PC-3 (cell line): Measurements from ENCODE around the gene C8B. TPM values are rescaled to one million over a fixed set of nuclear protein-coding genes. Genes with fewer than 3 reads are reported as not detected.

ENCODE experiments used
- ATAC-seq: fragments of 200-7000 bp; cut with Tn5 transposase; 2 replicates; pipeline ENCODE4 v1.9.1; 2020; ENCODE audit warnings: mild to moderate bottlenecking, moderate library complexity
- BruUV-seq: library from RNA; stranded (reverse); fragments of 400-500 nt; replicated peaks from 2 replicates; lab custom pipeline; 2021; lab: Mats Ljungman, UMichigan
- CTCF ChIA-PET: fragments of 300-600 bp; sonication (Branson Sonifier 250); formaldehyde crosslinking; loops from one replicate; lab custom pipeline; 2022; ENCODE audit warnings: antibody characterized with exemption; lab: Charles Lee
- POLR2A ChIA-PET: fragments of 300-600 bp; sonication (Branson Sonifier 250); formaldehyde crosslinking; loops from one replicate; lab custom pipeline; 2022; ENCODE audit warnings: antibody characterized with exemption; ENCODE audit not compliant: unreplicated experiment; lab: Charles Lee
- DNase-seq: peaks from one replicate; pipeline ENCODE4 v3.0.0-alpha.2; 2015
- H2AFZ ChIP-seq: fragments of 300-600 bp; sonication (generic); 2 replicates; pipeline ENCODE4 v1.6.0; 2016; ENCODE audit warnings: antibody characterized with exemption, low read length
- H3F3A ChIP-seq: fragments of 300-600 bp; sonication (generic); one replicate; pipeline ENCODE4 v1.6.0; 2017; ENCODE audit warnings: antibody characterized with exemption, low read length, control low read depth, mild to moderate bottlenecking; ENCODE audit not compliant: unreplicated experiment
- H3K27ac ChIP-seq: fragments of 300-600 bp; sonication (generic); 2 replicates; pipeline ENCODE4 v1.5.1; 2016; ENCODE audit warnings: mild to moderate bottlenecking, low read length
- H3K27me3 ChIP-seq: fragments of 300-600 bp; sonication (generic); 2 replicates; pipeline ENCODE4 v1.6.1; 2016; ENCODE audit warnings: low read length, mixed read lengths
- H3K36me3 ChIP-seq: fragments of 300-600 bp; sonication (generic); 2 replicates; pipeline ENCODE4 v1.6.1; 2016; ENCODE audit warnings: low read depth, mixed run types, low read length, mixed read lengths
- H3K4me1 ChIP-seq: fragments of 300-600 bp; sonication (generic); 2 replicates; pipeline ENCODE4 v1.5.1; 2016; ENCODE audit warnings: low read length; ENCODE audit not compliant: insufficient read depth
- H3K4me2 ChIP-seq: fragments of 300-600 bp; sonication (generic); 2 replicates; pipeline ENCODE4 v1.6.0; 2016; ENCODE audit warnings: low read length
- H3K4me3 ChIP-seq: fragments of 300-600 bp; sonication (generic); 2 replicates; pipeline ENCODE4 v1.5.1; 2016; ENCODE audit warnings: mild to moderate bottlenecking, low read length, mixed read lengths
- H3K79me2 ChIP-seq: fragments of 300-600 bp; sonication (generic); 2 replicates; pipeline ENCODE4 v1.6.1; 2017; ENCODE audit warnings: low read length, mixed read lengths
- H3K9ac ChIP-seq: fragments of 300-600 bp; sonication (generic); 2 replicates; pipeline ENCODE4 v1.6.0; 2016; ENCODE audit warnings: mild to moderate bottlenecking, low read length
- H3K9me2 ChIP-seq: fragments of 300-600 bp; sonication (generic); replicated peaks from 2 replicates; pipeline ENCODE4 v1.6.1; 2016; ENCODE audit warnings: mixed run types, low read length, mixed read lengths
- H3K9me3 ChIP-seq: fragments of 300-600 bp; sonication (generic); 2 replicates; pipeline ENCODE4 v1.6.1; 2016; ENCODE audit warnings: low read length, mixed read lengths
- H4K20me1 ChIP-seq: fragments of 300-600 bp; sonication (generic); 2 replicates; pipeline ENCODE4 v1.6.1; 2016; ENCODE audit warnings: low read length, mixed read lengths
- EZH2 ChIP-seq: fragments of 300-600 bp; sonication (generic); IDR thresholded peaks from one replicate; pipeline ENCODE4 v1.6.1; 2017; ENCODE audit warnings: antibody characterized with exemption, mild to moderate bottlenecking, low read length; ENCODE audit not compliant: unreplicated experiment
- EZH2phosphoT487 ChIP-seq: fragments of 300-600 bp; sonication (generic); IDR thresholded peaks from 2 replicates; pipeline ENCODE4 v1.6.1; 2018; ENCODE audit warnings: mild to moderate bottlenecking, antibody characterized with exemption, low read length, borderline replicate concordance
- intact Hi-C: fragments of 100-400 bp; cut with micrococcal nuclease; formaldehyde crosslinking; loops from 2 replicates; pipeline ENCODE4 v1.9.0; 2023
- total RNA-seq: library from RNA; depleted of rRNA; stranded (reverse); fragments of >200 nt; gene quantifications from 2 replicates; pipeline ENCODE4 v1.2.3, GENCODE V29; 2014
- TF ChIP-seq, protein P1 (sequence below): fragments of 300-600 bp; sonication (generic); conservative IDR thresholded peaks from 2 replicates; pipeline ENCODE4 v1.5.1; 2017; ENCODE audit warnings: antibody characterized with exemption, low read depth, mild to moderate bottlenecking, low read length

The C8B gene
- total RNA-seq, 1 experiment from 2014 or later: not detected

DNA sequence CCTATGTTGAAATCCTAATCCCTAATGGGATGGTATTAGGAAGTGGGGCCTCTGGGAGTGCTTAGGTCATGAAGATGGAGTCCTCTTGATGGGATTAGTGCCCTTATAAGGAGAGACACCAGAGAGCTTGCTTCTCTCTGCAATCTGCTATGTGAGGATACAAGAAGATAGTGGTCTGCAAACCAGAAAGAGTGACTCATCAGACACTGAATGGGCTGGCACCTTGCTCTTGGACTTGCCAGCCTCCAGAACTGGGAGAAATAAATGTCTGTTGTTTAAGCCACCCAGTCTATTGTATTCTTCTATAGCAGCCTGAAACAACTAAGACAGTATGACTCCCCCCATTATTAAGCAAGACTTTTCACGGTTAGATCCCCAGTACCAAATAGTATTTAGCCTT, 43.3 kb downstream of the C8B start:
- Histone ChIP-seq H3K9me2 (no peaks in the 10 kb centered on the region), H3K36me3 (no peaks in the 10 kb centered on the region), H3K4me2 (no peak overlapping the region), H3K4me3 (no peak overlapping the region), H3K79me2 (no peaks in the 10 kb centered on the region), H3K4me1 (no peaks in the 10 kb centered on the region), H4K20me1 (no peaks in the 10 kb centered on the region), H3K27ac (no peak overlapping the region), H2AFZ (no peak overlapping the region), H3F3A (no peaks in the 10 kb centered on the region), H3K9ac (no peak overlapping the region), H3K9me3 (no peaks in the 10 kb centered on the region), H3K27me3 (0 out of 2 replicates have a peak, but pooled peaks cover 3% of the 10 kb centered on the region)
- TF ChIP-seq EZH2phosphoT487 (no peak), EZH2 (no peak)
- TF ChIP-seq, protein P1, sequence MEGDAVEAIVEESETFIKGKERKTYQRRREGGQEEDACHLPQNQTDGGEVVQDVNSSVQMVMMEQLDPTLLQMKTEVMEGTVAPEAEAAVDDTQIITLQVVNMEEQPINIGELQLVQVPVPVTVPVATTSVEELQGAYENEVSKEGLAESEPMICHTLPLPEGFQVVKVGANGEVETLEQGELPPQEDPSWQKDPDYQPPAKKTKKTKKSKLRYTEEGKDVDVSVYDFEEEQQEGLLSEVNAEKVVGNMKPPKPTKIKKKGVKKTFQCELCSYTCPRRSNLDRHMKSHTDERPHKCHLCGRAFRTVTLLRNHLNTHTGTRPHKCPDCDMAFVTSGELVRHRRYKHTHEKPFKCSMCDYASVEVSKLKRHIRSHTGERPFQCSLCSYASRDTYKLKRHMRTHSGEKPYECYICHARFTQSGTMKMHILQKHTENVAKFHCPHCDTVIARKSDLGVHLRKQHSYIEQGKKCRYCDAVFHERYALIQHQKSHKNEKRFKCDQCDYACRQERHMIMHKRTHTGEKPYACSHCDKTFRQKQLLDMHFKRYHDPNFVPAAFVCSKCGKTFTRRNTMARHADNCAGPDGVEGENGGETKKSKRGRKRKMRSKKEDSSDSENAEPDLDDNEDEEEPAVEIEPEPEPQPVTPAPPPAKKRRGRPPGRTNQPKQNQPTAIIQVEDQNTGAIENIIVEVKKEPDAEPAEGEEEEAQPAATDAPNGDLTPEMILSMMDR: no peak
- no TSS peak for BruUV-seq
- ATAC-seq (no peak), DNase-seq (no peak)
- CTCF ChIA-PET: no interaction called here
- intact Hi-C loops: no loop called here
- POLR2A ChIA-PET: no interaction called here

DNA sequence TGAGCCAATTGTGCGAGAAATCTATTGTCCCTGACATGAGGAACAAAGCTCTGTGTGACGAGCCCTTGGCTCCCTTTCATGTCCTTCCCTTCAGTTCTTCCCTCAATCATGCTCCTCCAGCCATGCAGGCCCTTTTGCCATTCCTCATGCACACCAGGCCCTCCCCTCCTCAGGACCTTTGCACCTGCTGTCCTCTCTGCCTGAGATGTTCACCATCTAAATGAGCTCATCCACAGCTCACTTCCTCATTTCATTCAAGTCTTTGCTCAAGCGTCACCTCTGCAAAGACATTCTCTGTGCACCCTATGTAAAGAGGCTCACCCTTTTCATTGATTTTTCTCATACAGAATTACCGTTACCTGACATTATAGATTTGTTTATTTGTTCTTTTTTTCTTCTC, 43.7 kb downstream of the C8B start:
- H3K9me3 ChIP-seq: no peaks in the 10 kb centered on the region
- no peak overlapping the region for H3K4me3 ChIP-seq
- H3K27ac ChIP-seq: no peak overlapping the region
- H3K9ac ChIP-seq: no peak overlapping the region
- no peaks in the 10 kb centered on the region for H4K20me1 ChIP-seq
- CTCF ChIA-PET: no interaction called here
- no peak for ATAC-seq
- no peak overlapping the region for H3K4me2 ChIP-seq
- H2AFZ ChIP-seq: no peak overlapping the region
- H3K4me1 ChIP-seq: no peaks in the 10 kb centered on the region
- no peaks in the 10 kb centered on the region for H3F3A ChIP-seq
- POLR2A ChIA-PET: no interaction called here
- DNase-seq: no peak
- BruUV-seq: no TSS peak
- TF ChIP-seq, protein P1: no peak
- no peak for TF ChIP-seq EZH2phosphoT487
- TF ChIP-seq EZH2: no peak
- H3K9me2 ChIP-seq: no peaks in the 10 kb centered on the region
- intact Hi-C loops: no loop called here
- H3K79me2 ChIP-seq: no peaks in the 10 kb centered on the region
- no peaks in the 10 kb centered on the region for H3K27me3 ChIP-seq
- no peaks in the 10 kb centered on the region for H3K36me3 ChIP-seq

DNA sequence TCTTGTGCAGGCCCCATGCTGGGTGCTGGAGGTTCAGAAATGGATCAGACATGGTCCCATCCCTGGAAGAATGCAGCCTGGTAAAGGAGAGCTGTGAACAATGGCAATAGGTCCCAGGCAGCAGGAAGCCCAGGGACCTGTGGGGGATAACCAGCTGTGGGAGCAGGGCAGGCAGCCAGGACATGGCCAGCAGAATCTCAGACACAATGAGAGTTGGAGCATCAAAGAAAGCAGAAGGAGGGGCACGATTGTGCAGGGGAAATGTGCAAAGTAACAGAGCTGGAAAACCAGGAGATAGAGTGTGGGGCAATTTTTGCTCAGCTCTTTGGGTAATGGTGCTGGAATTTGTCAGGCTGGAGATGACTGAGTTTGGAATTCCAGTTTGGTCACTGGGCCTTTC, 44.3 kb downstream of the C8B start:
- H3K79me2 ChIP-seq: no peaks in the 10 kb centered on the region
- no peak overlapping the region for H2AFZ ChIP-seq
- DNase-seq (no peak), ATAC-seq (no peak)
- no peaks in the 10 kb centered on the region for H3K9me2 ChIP-seq
- intact Hi-C loops: no loop called here
- TF ChIP-seq EZH2: no peak
- TF ChIP-seq EZH2phosphoT487: no peak
- TF ChIP-seq, protein P1: no peak
- no peaks in the 10 kb centered on the region for H3F3A ChIP-seq
- H3K4me3 ChIP-seq: no peak overlapping the region
- POLR2A ChIA-PET: no interaction called here
- no peak overlapping the region for H3K27ac ChIP-seq
- H3K4me1 ChIP-seq: no peaks in the 10 kb centered on the region
- no peak overlapping the region for H3K4me2 ChIP-seq
- H3K36me3 ChIP-seq: no peaks in the 10 kb centered on the region
- no peaks in the 10 kb centered on the region for H3K9me3 ChIP-seq
- no peaks in the 10 kb centered on the region for H4K20me1 ChIP-seq
- no TSS peak for BruUV-seq
- CTCF ChIA-PET: no interaction called here
- no peak overlapping the region for H3K9ac ChIP-seq
- no peaks in the 10 kb centered on the region for H3K27me3 ChIP-seq
